Measurements from ENCODE around the gene TMPRSS11B.

Gene TMPRSS11B

GRCh38 chr4:68271851-68272357 lies 26.4 kb upstream of the TMPRSS11B start:
- Histone ChIP-seq H3K4me1 (ENCODE audit: control insufficient read depth, insufficient read depth, low read length) (peaks cover 22% of the 10 kb centered on the region), H3K27me3 (ENCODE audit: control insufficient read depth, insufficient read depth, low read length) (no peaks in the 10 kb centered on the region), H3K36me3 (ENCODE audit: insufficient read depth, low read length) (no peaks in the 10 kb centered on the region), H3K9me3 (replicated peaks; ENCODE audit: low read length) (no peaks in the 10 kb centered on the region), H3K9ac (ENCODE audit: low read depth, low read length) (peak overlapping the region; percentile 40), H3K4me2 (ENCODE audit: low read length) (peak overlapping the region; percentile 75), H3K4me3 (ENCODE audit: low read length) (peak overlapping the region; percentile 59)

GRCh38 chr4:68267433-68267944 lies 22.0 kb upstream of the TMPRSS11B start:
- Histone ChIP-seq H3K4me1 (ENCODE audit: control insufficient read depth, insufficient read depth, low read length) (peaks cover 22% of the 10 kb centered on the region), H3K9me3 (replicated peaks; ENCODE audit: low read length) (no peaks in the 10 kb centered on the region), H3K36me3 (ENCODE audit: insufficient read depth, low read length) (no peaks in the 10 kb centered on the region), H3K9ac (ENCODE audit: low read depth, low read length) (peak overlapping the region; percentile 21), H3K27me3 (ENCODE audit: control insufficient read depth, insufficient read depth, low read length) (no peaks in the 10 kb centered on the region), H3K4me3 (ENCODE audit: low read length) (no peak overlapping the region), H3K4me2 (ENCODE audit: low read length) (peak overlapping the region; percentile 33)

GRCh38 chr4:68264875-68265565 lies 19.5 kb upstream of the TMPRSS11B start:
- Histone ChIP-seq H3K4me3 (ENCODE audit: low read length) (no peak overlapping the region), H3K36me3 (ENCODE audit: insufficient read depth, low read length) (no peaks in the 10 kb centered on the region), H3K9ac (ENCODE audit: low read depth, low read length) (no peak overlapping the region), H3K27me3 (ENCODE audit: control insufficient read depth, insufficient read depth, low read length) (no peaks in the 10 kb centered on the region), H3K9me3 (replicated peaks; ENCODE audit: low read length) (no peaks in the 10 kb centered on the region), H3K4me1 (ENCODE audit: control insufficient read depth, insufficient read depth, low read length) (peaks cover 20% of the 10 kb centered on the region), H3K4me2 (ENCODE audit: low read length) (no peak overlapping the region)

- Histone ChIP-seq H3K4me3 (ENCODE audit: low read length) (no peak overlapping the region), H3K9ac (ENCODE audit: low read depth, low read length) (no peak overlapping the region), H3K4me2 (ENCODE audit: low read length) (no peak overlapping the region), H3K4me1 (ENCODE audit: control insufficient read depth, insufficient read depth, low read length) (no peaks in the 10 kb centered on the region), H3K36me3 (ENCODE audit: insufficient read depth, low read length) (no peaks in the 10 kb centered on the region), H3K9me3 (replicated peaks; ENCODE audit: low read length) (no peaks in the 10 kb centered on the region), H3K27me3 (ENCODE audit: control insufficient read depth, insufficient read depth, low read length) (no peaks in the 10 kb centered on the region)
These were observed 13.7 kb upstream of the TMPRSS11B start for GRCh38 chr4:68259191-68259590.

GRCh38 chr4:68257719-68258118 lies 12.2 kb upstream of the TMPRSS11B start:
- Histone ChIP-seq H3K4me2 (ENCODE audit: low read length) (no peak overlapping the region), H3K9ac (ENCODE audit: low read depth, low read length) (no peak overlapping the region), H3K27me3 (ENCODE audit: control insufficient read depth, insufficient read depth, low read length) (no peaks in the 10 kb centered on the region), H3K4me1 (ENCODE audit: control insufficient read depth, insufficient read depth, low read length) (no peaks in the 10 kb centered on the region), H3K36me3 (ENCODE audit: insufficient read depth, low read length) (no peaks in the 10 kb centered on the region), H3K4me3 (ENCODE audit: low read length) (no peak overlapping the region), H3K9me3 (replicated peaks; ENCODE audit: low read length) (no peaks in the 10 kb centered on the region)

- Histone ChIP-seq H3K27me3 (ENCODE audit: control insufficient read depth, insufficient read depth, low read length) (no peaks in the 10 kb centered on the region), H3K9me3 (replicated peaks; ENCODE audit: low read length) (no peaks in the 10 kb centered on the region), H3K4me3 (ENCODE audit: low read length) (no peak overlapping the region), H3K4me1 (ENCODE audit: control insufficient read depth, insufficient read depth, low read length) (no peaks in the 10 kb centered on the region), H3K9ac (ENCODE audit: low read depth, low read length) (no peak overlapping the region), H3K36me3 (ENCODE audit: insufficient read depth, low read length) (no peaks in the 10 kb centered on the region), H3K4me2 (ENCODE audit: low read length) (no peak overlapping the region)
These were observed 10.8 kb upstream of the TMPRSS11B start for GRCh38 chr4:68256284-68256683.

GRCh38 chr4:68250151-68250930 lies 4.8 kb upstream of the TMPRSS11B start:
- Histone ChIP-seq H3K4me3 (ENCODE audit: low read length) (no peak overlapping the region), H3K4me1 (ENCODE audit: control insufficient read depth, insufficient read depth, low read length) (no peaks in the 10 kb centered on the region), H3K27me3 (ENCODE audit: control insufficient read depth, insufficient read depth, low read length) (no peaks in the 10 kb centered on the region), H3K9me3 (replicated peaks; ENCODE audit: low read length) (no peaks in the 10 kb centered on the region), H3K9ac (ENCODE audit: low read depth, low read length) (no peak overlapping the region), H3K36me3 (ENCODE audit: insufficient read depth, low read length) (no peaks in the 10 kb centered on the region), H3K4me2 (ENCODE audit: low read length) (no peak overlapping the region)

GRCh38 chr4:68249434-68249833 lies 3.9 kb upstream of the TMPRSS11B start:
- Histone ChIP-seq H3K4me1 (ENCODE audit: control insufficient read depth, insufficient read depth, low read length) (no peaks in the 10 kb centered on the region), H3K36me3 (ENCODE audit: insufficient read depth, low read length) (no peaks in the 10 kb centered on the region), H3K9ac (ENCODE audit: low read depth, low read length) (no peak overlapping the region), H3K4me2 (ENCODE audit: low read length) (no peak overlapping the region), H3K27me3 (ENCODE audit: control insufficient read depth, insufficient read depth, low read length) (no peaks in the 10 kb centered on the region), H3K4me3 (ENCODE audit: low read length) (no peak overlapping the region), H3K9me3 (replicated peaks; ENCODE audit: low read length) (no peaks in the 10 kb centered on the region)

GRCh38 chr4:68240620-68241019 lies 4.9 kb downstream of the TMPRSS11B start:
- Histone ChIP-seq H3K9me3 (replicated peaks; ENCODE audit: low read length) (no peaks in the 10 kb centered on the region), H3K4me1 (ENCODE audit: control insufficient read depth, insufficient read depth, low read length) (no peaks in the 10 kb centered on the region), H3K27me3 (ENCODE audit: control insufficient read depth, insufficient read depth, low read length) (no peaks in the 10 kb centered on the region), H3K36me3 (ENCODE audit: insufficient read depth, low read length) (no peaks in the 10 kb centered on the region), H3K4me2 (ENCODE audit: low read length) (no peak overlapping the region), H3K4me3 (ENCODE audit: low read length) (no peak overlapping the region), H3K9ac (ENCODE audit: low read depth, low read length) (no peak overlapping the region)

- no peaks in the 10 kb centered on the region for H3K36me3 ChIP-seq (ENCODE audit: insufficient read depth, low read length)
- H3K9me3 ChIP-seq (replicated peaks; ENCODE audit: low read length) = no peaks in the 10 kb centered on the region
- no peak overlapping the region for H3K4me3 ChIP-seq (ENCODE audit: low read length)
- peaks cover 3% of the 10 kb centered on the region for H3K27me3 ChIP-seq (ENCODE audit: control insufficient read depth, insufficient read depth, low read length)
- no peak overlapping the region for H3K4me2 ChIP-seq (ENCODE audit: low read length)
- no peaks in the 10 kb centered on the region for H3K4me1 ChIP-seq (ENCODE audit: control insufficient read depth, insufficient read depth, low read length)
- no peak overlapping the region for H3K9ac ChIP-seq (ENCODE audit: low read depth, low read length)
These were observed 16.9 kb downstream of the TMPRSS11B start for GRCh38 chr4:68228568-68228967.

GRCh38 chr4:68218044-68218443 lies 27.4 kb downstream of the TMPRSS11B start:
- no peak overlapping the region for H3K9ac ChIP-seq (ENCODE audit: low read depth, low read length)
- H3K4me1 ChIP-seq (ENCODE audit: control insufficient read depth, insufficient read depth, low read length) = no peaks in the 10 kb centered on the region
- no peak overlapping the region for H3K4me2 ChIP-seq (ENCODE audit: low read length)
- H3K27me3 ChIP-seq (ENCODE audit: control insufficient read depth, insufficient read depth, low read length) = peaks cover 4% of the 10 kb centered on the region
- H3K9me3 ChIP-seq (replicated peaks; ENCODE audit: low read length) = no peaks in the 10 kb centered on the region
- H3K4me3 ChIP-seq (ENCODE audit: low read length) = no peak overlapping the region
- no peaks in the 10 kb centered on the region for H3K36me3 ChIP-seq (ENCODE audit: insufficient read depth, low read length)

All from skeletal muscle satellite cell (primary cell).